A549 (cell line): Measurements from ENCODE around the gene MON2. TPM values are rescaled to one million over a fixed set of nuclear protein-coding genes. Genes with fewer than 3 reads are reported as not detected.

Experiments
- ATAC-seq, 2 experiments: fragments of 200-7000 bp in 1 of 2; fragments of >200 bp in 1 of 2; cut with Nextera tagmentation in 1 of 2; cut with Tn5 transposase in 1 of 2; 3 replicates each; pipeline versions ENCODE4 v1.8.0 to v1.9.1; 2018 to 2020; ENCODE audit warnings: mild to moderate bottlenecking in 1 of 2, moderate library complexity in 1 of 2
- CTCF ChIA-PET: fragments of 300-600 bp; sonication (Branson Sonifier 250); formaldehyde crosslinking; extraction: SDS; loops from one replicate; lab custom pipeline; 2021; ENCODE audit warnings: antibody characterized with exemption, inconsistent platforms; lab: Yijun Ruan, JAX
- POLR2A ChIA-PET: fragments of 350-600 bp; formaldehyde crosslinking; extraction: SDS; loops from one replicate; lab custom pipeline; 2021; ENCODE audit warnings: antibody characterized with exemption, inconsistent platforms; lab: Yijun Ruan, JAX
- DNase-seq, 2 experiments: peaks; one replicate each; pipeline versions ENCODE4 v3.0.0 to v3.0.0-alpha.2; 2011 to 2016; ENCODE audit warnings: low read depth in 1 of 2, low spot score in 1 of 2
- FAIRE-seq: peaks from 2 replicates; lab custom pipeline; 2011; peaks lifted over from hg19 to GRCh38; lab: Jason Lieb, UNC
- H3K27ac ChIP-seq, 2 experiments: fragments of >200 bp; sonication (Bioruptor Twin); formaldehyde crosslinking; 3 replicates each; pipeline ENCODE4 v1.5.1; 2016 to 2017
- H3K4me1 ChIP-seq: fragments of >200 bp; sonication (Bioruptor Twin); formaldehyde crosslinking; 3 replicates; pipeline ENCODE4 v1.6.1; 2016
- H3K4me2 ChIP-seq: fragments of >200 bp; sonication (Bioruptor Twin); formaldehyde crosslinking; 3 replicates; pipeline ENCODE4 v1.6.1; 2016
- H3K4me3 ChIP-seq: fragments of >200 bp; sonication (Bioruptor Twin); formaldehyde crosslinking; 3 replicates; pipeline ENCODE4 v1.5.1; 2016
- H3K9me3 ChIP-seq: fragments of >200 bp; sonication (Bioruptor Twin); formaldehyde crosslinking; 3 replicates; pipeline ENCODE4 v1.6.1; 2016
- CEBPB ChIP-seq, 2 experiments: fragments of >200 bp in 1 of 2; sonication (Bioruptor Twin) in 1 of 2; formaldehyde crosslinking in 1 of 2; IDR thresholded peaks; 2 replicates each; pipeline ENCODE4 v1.6.1; 2012 to 2016
- FOXS1 ChIP-seq: fragments of 250-450 bp; sonication (Bioruptor Pico); IDR thresholded peaks from 2 replicates; pipeline ENCODE4 v1.5.0; 2020; ENCODE audit warnings: mild to moderate bottlenecking, moderate library complexity
- NPAS2 ChIP-seq: fragments of 250-450 bp; sonication (Bioruptor Pico); IDR thresholded peaks from 2 replicates; pipeline ENCODE4 v1.8.0; 2022; ENCODE audit warnings: mild to moderate bottlenecking, moderate library complexity, borderline replicate concordance
- NR3C1 ChIP-seq: fragments of >200 bp; sonication (Bioruptor Twin); formaldehyde crosslinking; IDR thresholded peaks from 3 replicates; pipeline ENCODE4 v1.6.1; 2017
- POLR2A ChIP-seq: IDR thresholded peaks from 2 replicates; pipeline ENCODE4 v1.6.1; 2012; ENCODE audit warnings: mild to moderate bottlenecking, low read length
- RAD21 ChIP-seq, 2 experiments: fragments of >200 bp in 1 of 2; sonication (Bioruptor Twin) in 1 of 2; formaldehyde crosslinking in 1 of 2; IDR thresholded peaks in 1 of 2; conservative IDR thresholded peaks in 1 of 2; 2 replicates in 1 of 2; 3 replicates in 1 of 2; pipeline ENCODE4 v1.6.1; 2012 to 2018; ENCODE audit warnings: inconsistent platforms in 1 of 2
- RARB ChIP-seq: fragments of 250-450 bp; sonication (Bioruptor Pico); IDR thresholded peaks from 2 replicates; pipeline ENCODE4 v1.8.0; 2021; ENCODE audit warnings: mild to moderate bottlenecking, moderate library complexity
- SMC3 ChIP-seq: fragments of >200 bp; sonication (Bioruptor Twin); formaldehyde crosslinking; IDR thresholded peaks from 3 replicates; pipeline ENCODE4 v1.6.1; 2018; ENCODE audit warnings: inconsistent platforms
- WGBS: methylation state at CpG from one replicate; pipeline ENCODE4 v1.1.6; 2017; ENCODE audit errors: missing lambda C conversion rate; 5-methylcytosine and 5-hydroxymethylcytosine counted together
- polyA plus RNA-seq, 4 experiments: library from polyadenylated mRNA; depleted of rRNA in 3 of 4; stranded (reverse); fragments of >200 nt; fragmentation: RNase III in 1 of 4; extraction: RNeasy Plus Mini Kit Qiagen cat#74134 plus additional on column Dnase treatment in 1 of 4; gene quantifications; 2 replicates in 3 of 4; 3 replicates in 1 of 4; pipeline ENCODE4 v1.2.3, GENCODE V29; 2011 to 2017
- TF ChIP-seq, protein P1 (sequence below): IDR thresholded peaks from 2 replicates; pipeline ENCODE4 v1.6.1; 2012; ENCODE audit warnings: low read depth, borderline replicate concordance
- TF ChIP-seq, protein P2 (sequence below): fragments of 200-600 bp; sonication (generic); IDR thresholded peaks from 2 replicates; pipeline ENCODE4 v1.6.1; 2016; ENCODE audit warnings: antibody characterized with exemption, mild to moderate bottlenecking, moderate library complexity
- TF ChIP-seq, protein P3 (sequence below): fragments of >200 bp; sonication (Bioruptor Twin); formaldehyde crosslinking; IDR thresholded peaks from 3 replicates; pipeline ENCODE4 v1.5.1; 2016
- TF ChIP-seq, protein P4 (sequence below): IDR thresholded peaks from 2 replicates; pipeline ENCODE4 v1.6.1; 2012

MON2 gene
- polyA plus RNA-seq, 2 of the 4 experiments (the other 2 are of a cell fraction) = 17.1 to 27.7 TPM

DNA sequence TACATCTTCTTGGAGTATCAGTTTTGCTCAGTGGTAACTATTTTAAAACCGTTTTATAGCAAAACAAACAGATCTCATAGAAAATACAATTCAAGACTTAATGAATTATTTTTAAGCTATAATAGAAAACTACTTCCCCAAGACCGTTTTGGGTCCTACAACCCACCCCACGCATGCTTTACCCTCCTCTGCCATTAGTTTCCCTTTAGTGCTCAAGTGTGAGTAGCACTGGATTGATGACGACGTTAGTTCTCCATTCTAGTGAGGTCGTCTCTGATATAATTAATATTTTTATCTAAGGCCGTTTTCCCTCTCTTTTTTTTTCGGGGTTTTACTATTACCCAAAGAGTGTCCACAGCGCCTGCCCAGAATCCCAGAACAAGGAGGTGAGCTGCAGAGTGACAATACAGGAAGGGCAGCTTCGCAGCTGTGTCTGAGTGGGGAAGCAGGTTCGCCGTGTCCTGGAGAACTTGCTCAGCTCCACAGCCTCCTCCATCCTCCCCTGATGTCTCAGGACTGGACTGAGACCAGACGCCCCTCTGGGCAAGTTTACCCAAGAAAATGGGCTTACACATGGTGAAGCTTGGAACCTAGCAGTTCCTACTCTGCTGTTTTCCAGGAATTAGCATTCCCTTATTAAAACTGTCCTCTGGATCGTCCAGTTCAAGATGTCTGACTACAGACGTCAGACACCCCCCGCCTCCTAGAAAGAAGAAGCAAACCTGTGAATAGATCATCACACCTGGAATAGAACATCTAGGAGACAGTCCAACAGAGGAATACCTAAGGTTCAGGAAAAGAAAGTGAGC lies 31.9 kb upstream of the MON2 start:
- 0 out of 3 replicates have a peak, but pooled peaks cover 3% of the 10 kb centered on the region for H3K4me1 ChIP-seq
- ChIA-PET CTCF (interaction anchor here (0.6 to 5.7 kb wide), 14 partner anchors 8 to 633 kb away, joined by 3 to 125 read pairs (median 5); partner anchors contain the start of gene USP15), POLR2A (interaction anchor here (0.8 to 1.8 kb wide), 4 partner anchors 32 to 634 kb away, joined by 3 to 7 read pairs (median 4); partner anchors contain the start of gene USP15)
- peak overlapping the region; percentile 88 for H3K4me2 ChIP-seq
- 21% methylated on average over 16 of the region's 16 CpGs for WGBS
- peaks cover 7% of the 10 kb centered on the region; the same call in 2 of the 3 replicates for H3K9me3 ChIP-seq
- DNase-seq = no peak
- peak; percentile 51 to 57 for ATAC-seq
- FAIRE-seq = no peak
- no peak for TF ChIP-seq RARB (CRISPR knock-in tag)
- TF ChIP-seq, protein P1, sequence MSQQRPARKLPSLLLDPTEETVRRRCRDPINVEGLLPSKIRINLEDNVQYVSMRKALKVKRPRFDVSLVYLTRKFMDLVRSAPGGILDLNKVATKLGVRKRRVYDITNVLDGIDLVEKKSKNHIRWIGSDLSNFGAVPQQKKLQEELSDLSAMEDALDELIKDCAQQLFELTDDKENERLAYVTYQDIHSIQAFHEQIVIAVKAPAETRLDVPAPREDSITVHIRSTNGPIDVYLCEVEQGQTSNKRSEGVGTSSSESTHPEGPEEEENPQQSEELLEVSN = 0 out of 2 replicates have a peak, but pooled peaks have one; percentile 22
- no peak for TF ChIP-seq NPAS2 (CRISPR knock-in tag)
- no peak for TF ChIP-seq NR3C1
- no peak for TF ChIP-seq POLR2A
- TF ChIP-seq, all 56 proteins: peak for 1
- peak overlapping the region; percentile 0 to 49; a peak in 5 of 6 replicates for H3K27ac ChIP-seq
- H3K4me3 ChIP-seq = peak overlapping the region; percentile 51

DNA sequence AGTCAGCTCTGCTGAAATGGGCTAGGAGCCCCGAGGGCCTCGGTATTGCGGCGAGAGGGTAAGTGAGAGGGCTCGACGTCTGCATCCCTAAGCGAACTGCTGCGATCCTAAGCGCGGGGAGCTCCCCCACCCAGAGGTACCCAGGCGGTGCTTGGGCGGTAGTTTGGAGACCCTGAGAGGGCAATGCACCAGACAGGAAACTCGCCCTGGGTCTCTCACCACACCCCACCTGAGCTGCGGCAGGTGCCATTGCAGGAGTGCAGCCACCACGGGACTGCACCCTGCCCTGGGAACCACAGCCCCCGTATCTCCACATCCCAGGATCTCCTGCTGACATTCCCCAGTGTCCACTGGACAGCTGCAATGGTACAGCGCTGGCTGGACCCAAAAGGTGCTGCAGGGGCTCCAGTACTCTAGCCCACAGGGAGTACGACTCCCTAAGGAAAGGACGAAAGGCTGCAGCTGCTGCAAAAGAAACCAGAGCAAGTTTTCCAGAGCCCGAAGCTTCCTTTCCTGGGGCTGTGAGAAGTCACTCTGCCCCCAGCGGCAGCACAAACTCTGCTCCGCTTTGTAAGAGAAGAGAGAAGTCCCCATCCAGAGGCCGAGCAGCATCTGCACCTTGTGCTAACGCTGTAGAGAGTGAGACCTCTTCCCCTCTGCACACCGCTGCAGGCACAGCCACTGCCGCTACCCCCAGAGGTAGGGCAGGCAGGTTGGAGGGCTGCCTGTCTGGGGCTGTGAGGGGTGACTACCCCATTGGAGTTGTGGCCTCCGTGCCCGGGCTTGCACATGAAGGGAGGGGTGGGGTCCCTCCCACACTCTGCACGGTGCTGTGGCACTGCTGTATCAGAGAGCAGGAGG lies 31.1 kb upstream of the MON2 start:
- ATAC-seq (peak; percentile 93 to 96), FAIRE-seq (peak; percentile 13)

DNA sequence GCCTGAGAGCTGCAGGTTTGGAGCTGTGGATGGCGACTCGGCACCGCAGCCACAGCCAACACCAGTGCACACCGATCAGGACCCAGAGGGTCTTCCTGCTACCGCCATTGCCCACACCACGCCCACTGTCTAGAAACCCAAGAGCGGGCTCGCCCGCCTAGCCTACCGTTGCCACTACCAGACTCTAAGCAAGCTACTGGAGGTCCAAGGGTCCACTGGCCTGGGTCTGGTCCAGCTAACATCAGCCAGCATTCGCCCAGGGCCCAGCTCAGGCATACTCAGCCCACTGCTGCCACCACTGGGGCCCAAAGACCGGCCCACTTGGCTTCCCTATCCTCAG lies 30.5 kb upstream of the MON2 start:
- H3K4me1 ChIP-seq = 0 out of 3 replicates have a peak, but pooled peaks cover 3% of the 10 kb centered on the region
- WGBS = 93% methylated on average over 12 of the region's 12 CpGs
- TF ChIP-seq SMC3 (no peak), FOXS1 (CRISPR knock-in tag) (no peak), POLR2A (no peak)
- TF ChIP-seq, protein P2, sequence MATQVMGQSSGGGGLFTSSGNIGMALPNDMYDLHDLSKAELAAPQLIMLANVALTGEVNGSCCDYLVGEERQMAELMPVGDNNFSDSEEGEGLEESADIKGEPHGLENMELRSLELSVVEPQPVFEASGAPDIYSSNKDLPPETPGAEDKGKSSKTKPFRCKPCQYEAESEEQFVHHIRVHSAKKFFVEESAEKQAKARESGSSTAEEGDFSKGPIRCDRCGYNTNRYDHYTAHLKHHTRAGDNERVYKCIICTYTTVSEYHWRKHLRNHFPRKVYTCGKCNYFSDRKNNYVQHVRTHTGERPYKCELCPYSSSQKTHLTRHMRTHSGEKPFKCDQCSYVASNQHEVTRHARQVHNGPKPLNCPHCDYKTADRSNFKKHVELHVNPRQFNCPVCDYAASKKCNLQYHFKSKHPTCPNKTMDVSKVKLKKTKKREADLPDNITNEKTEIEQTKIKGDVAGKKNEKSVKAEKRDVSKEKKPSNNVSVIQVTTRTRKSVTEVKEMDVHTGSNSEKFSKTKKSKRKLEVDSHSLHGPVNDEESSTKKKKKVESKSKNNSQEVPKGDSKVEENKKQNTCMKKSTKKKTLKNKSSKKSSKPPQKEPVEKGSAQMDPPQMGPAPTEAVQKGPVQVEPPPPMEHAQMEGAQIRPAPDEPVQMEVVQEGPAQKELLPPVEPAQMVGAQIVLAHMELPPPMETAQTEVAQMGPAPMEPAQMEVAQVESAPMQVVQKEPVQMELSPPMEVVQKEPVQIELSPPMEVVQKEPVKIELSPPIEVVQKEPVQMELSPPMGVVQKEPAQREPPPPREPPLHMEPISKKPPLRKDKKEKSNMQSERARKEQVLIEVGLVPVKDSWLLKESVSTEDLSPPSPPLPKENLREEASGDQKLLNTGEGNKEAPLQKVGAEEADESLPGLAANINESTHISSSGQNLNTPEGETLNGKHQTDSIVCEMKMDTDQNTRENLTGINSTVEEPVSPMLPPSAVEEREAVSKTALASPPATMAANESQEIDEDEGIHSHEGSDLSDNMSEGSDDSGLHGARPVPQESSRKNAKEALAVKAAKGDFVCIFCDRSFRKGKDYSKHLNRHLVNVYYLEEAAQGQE = no peak
- H3K4me2 ChIP-seq = peak overlapping the region; percentile 88
- no peak overlapping the region for H3K4me3 ChIP-seq
- ATAC-seq (0 out of 6 replicates have a peak, but pooled peaks of 1 of the 2 experiments have one; percentile 2), FAIRE-seq (no peak), DNase-seq (no peak)
- ChIA-PET POLR2A (interaction anchor here (1.3 to 1.8 kb wide), 3 partner anchors 31 to 176 kb away, joined by 3 to 7 read pairs (median 3); partner anchors contain the start of gene USP15), CTCF (interaction anchor here (0.6 to 5.7 kb wide), 25 partner anchors 8 to 633 kb away, joined by 3 to 125 read pairs (median 4); partner anchors contain the start of genes MON2, PPM1H and USP15)
- H3K9me3 ChIP-seq = peaks cover 6% of the 10 kb centered on the region; the same call in 2 of the 3 replicates
- H3K27ac ChIP-seq = peak overlapping the region in 1 of 2 experiments; percentile 49; a peak in 1 of 6 replicates

More for the DNA sequence above, 31.1 kb upstream of the MON2 start:
- POLR2A ChIA-PET = interaction anchor here (0.6 to 1.8 kb wide), 5 partner anchors 32 to 633 kb away, joined by 3 to 7 read pairs (median 3); partner anchors contain the start of gene USP15
- WGBS = 13% methylated on average over 27 of the region's 29 CpGs
- Histone ChIP-seq H3K4me3 (peak overlapping the region; percentile 51), H3K9me3 (peaks cover 3% of the 10 kb centered on the region; the same call in 1 of the 3 replicates), H3K4me2 (peak overlapping the region; percentile 88), H3K4me1 (0 out of 3 replicates have a peak, but pooled peaks cover 3% of the 10 kb centered on the region), H3K27ac (peak overlapping the region; percentile 0 to 49; a peak in 5 of 6 replicates)
- peak; percentile 77 to 80 for DNase-seq
- TF ChIP-seq RAD21 (conservative IDR thresholded peaks at IDR 0.05 in 1 of 2, IDR thresholded peaks at IDR 0.05 in 1 of 2) (peak; percentile 36 to 42; a peak in 4 of 5 replicates), CEBPB (IDR thresholded peaks at IDR 0.05) (no peak), SMC3 (peak; percentile 33; the same call in 1 of the 3 replicates)
- TF ChIP-seq, protein P3, sequence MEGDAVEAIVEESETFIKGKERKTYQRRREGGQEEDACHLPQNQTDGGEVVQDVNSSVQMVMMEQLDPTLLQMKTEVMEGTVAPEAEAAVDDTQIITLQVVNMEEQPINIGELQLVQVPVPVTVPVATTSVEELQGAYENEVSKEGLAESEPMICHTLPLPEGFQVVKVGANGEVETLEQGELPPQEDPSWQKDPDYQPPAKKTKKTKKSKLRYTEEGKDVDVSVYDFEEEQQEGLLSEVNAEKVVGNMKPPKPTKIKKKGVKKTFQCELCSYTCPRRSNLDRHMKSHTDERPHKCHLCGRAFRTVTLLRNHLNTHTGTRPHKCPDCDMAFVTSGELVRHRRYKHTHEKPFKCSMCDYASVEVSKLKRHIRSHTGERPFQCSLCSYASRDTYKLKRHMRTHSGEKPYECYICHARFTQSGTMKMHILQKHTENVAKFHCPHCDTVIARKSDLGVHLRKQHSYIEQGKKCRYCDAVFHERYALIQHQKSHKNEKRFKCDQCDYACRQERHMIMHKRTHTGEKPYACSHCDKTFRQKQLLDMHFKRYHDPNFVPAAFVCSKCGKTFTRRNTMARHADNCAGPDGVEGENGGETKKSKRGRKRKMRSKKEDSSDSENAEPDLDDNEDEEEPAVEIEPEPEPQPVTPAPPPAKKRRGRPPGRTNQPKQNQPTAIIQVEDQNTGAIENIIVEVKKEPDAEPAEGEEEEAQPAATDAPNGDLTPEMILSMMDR = peak; percentile 61
- TF ChIP-seq, protein P4, sequence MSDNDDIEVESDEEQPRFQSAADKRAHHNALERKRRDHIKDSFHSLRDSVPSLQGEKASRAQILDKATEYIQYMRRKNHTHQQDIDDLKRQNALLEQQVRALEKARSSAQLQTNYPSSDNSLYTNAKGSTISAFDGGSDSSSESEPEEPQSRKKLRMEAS = 0 out of 2 replicates have a peak, but pooled peaks have one; percentile 29
- CTCF ChIA-PET = interaction anchor here (0.6 to 5.7 kb wide), 28 partner anchors 9 to 634 kb away, joined by 3 to 125 read pairs (median 4); partner anchors contain the start of genes PPM1H and USP15
